H1 (cell line): ENCODE results near the gene GDPD2. TPM values are rescaled to one million over a fixed set of nuclear protein-coding genes. Genes with fewer than 3 reads are reported as not detected.

Source experiments
- CTCF ChIA-PET: fragments of 300-600 bp; sonication (Branson Sonifier 250); formaldehyde crosslinking; loops from one replicate; lab custom pipeline; 2021; ENCODE audit not compliant: partially characterized antibody; lab: Charles Lee
- POLR2A ChIA-PET: fragments of 300-600 bp; sonication (Branson Sonifier 250); formaldehyde crosslinking; loops from one replicate; lab custom pipeline; 2021; ENCODE audit warnings: inconsistent platforms; ENCODE audit not compliant: partially characterized antibody; lab: Charles Lee
- DNase-seq, 2 experiments: peaks; one replicate each; pipeline versions ENCODE4 v3.0.0 to v3.0.0-alpha.2; 2010 to 2022; ENCODE audit warnings: low spot score in 2 of 2, low read depth in 1 of 2, mixed read lengths in 1 of 2
- FAIRE-seq: peaks from 2 replicates; lab custom pipeline; 2011; peaks lifted over from hg19 to GRCh38; lab: Jason Lieb, UNC
- H2AFZ ChIP-seq: 2 replicates; pipeline ENCODE4 v1.8.1; 2012; ENCODE audit warnings: low read length, inconsistent platforms
- H2AK5ac ChIP-seq: 2 replicates; pipeline ENCODE4 v1.6.1; 2013; ENCODE audit warnings: low read depth, low read length
- H2BK120ac ChIP-seq: replicated peaks from 2 replicates; pipeline ENCODE3; 2013; ENCODE audit warnings: low read depth, low read length, inconsistent platforms
- H2BK12ac ChIP-seq: 2 replicates; pipeline ENCODE4 v1.6.1; 2013; ENCODE audit warnings: low read depth, low read length
- H2BK15ac ChIP-seq: 2 replicates; pipeline ENCODE4 v1.6.1; 2013; ENCODE audit warnings: low read length
- H2BK20ac ChIP-seq: 2 replicates; pipeline ENCODE4 v1.6.1; 2013; ENCODE audit warnings: low read length
- H2BK5ac ChIP-seq: 2 replicates; pipeline ENCODE4 v1.6.1; 2013; ENCODE audit warnings: low read depth, low read length
- H3K14ac ChIP-seq: 2 replicates; pipeline ENCODE4 v1.6.1; 2013; ENCODE audit warnings: inconsistent platforms; ENCODE audit not compliant: insufficient read length
- H3K18ac ChIP-seq: 2 replicates; pipeline ENCODE4 v1.6.1; 2013; ENCODE audit warnings: low read length; ENCODE audit errors: extremely low read depth
- H3K23ac ChIP-seq: 2 replicates; pipeline ENCODE4 v1.6.1; 2013; ENCODE audit warnings: inconsistent platforms; ENCODE audit not compliant: insufficient read length
- H3K23me2 ChIP-seq: 2 replicates; pipeline ENCODE4 v1.6.1; 2013; ENCODE audit warnings: low read depth, low read length
- H3K27ac ChIP-seq: 2 replicates; pipeline ENCODE4 v1.6.1; 2011; ENCODE audit warnings: low read depth, low read length, inconsistent platforms
- H3K27me3 ChIP-seq, 4 experiments: replicated peaks in 1 of 4; 1 replicate in 1 of 4; 2 replicates in 3 of 4; pipeline versions ENCODE4 v1.6.1 to v1.8.1; 2011 to 2013; ENCODE audit warnings: low read length in 3 of 4, mild to moderate bottlenecking in 3 of 4, inconsistent platforms in 2 of 4, mixed read lengths in 2 of 4, moderate library complexity in 1 of 4; ENCODE audit not compliant: control insufficient read depth in 3 of 4, insufficient read depth in 3 of 4; ENCODE audit errors: extremely low read depth in 1 of 4
- H3K36me3 ChIP-seq, 4 experiments: 2 replicates each; pipeline versions ENCODE4 v1.6.1 to v1.8.1; 2011 to 2013; ENCODE audit warnings: mild to moderate bottlenecking in 4 of 4, low read length in 3 of 4, moderate library complexity in 2 of 4, control low read depth in 1 of 4, inconsistent platforms in 1 of 4; ENCODE audit not compliant: insufficient read depth in 4 of 4, control insufficient read depth in 2 of 4
- H3K4ac ChIP-seq: replicated peaks from 2 replicates; pipeline ENCODE3; 2013; ENCODE audit warnings: low read length, low read depth, mixed read lengths, inconsistent platforms; ENCODE audit not compliant: insufficient read length
- H3K4me1 ChIP-seq, 4 experiments: replicated peaks in 1 of 4; 1 replicate in 1 of 4; 2 replicates in 3 of 4; pipeline versions ENCODE4 v1.6.1 to v1.8.1; 2011 to 2013; ENCODE audit warnings: low read length in 3 of 4, inconsistent platforms in 2 of 4, mixed read lengths in 1 of 4; ENCODE audit not compliant: insufficient read depth in 4 of 4, control insufficient read depth in 3 of 4
- H3K4me2 ChIP-seq, 2 experiments: 2 replicates each; pipeline versions ENCODE4 v1.6.1 to v1.8.1; 2011 to 2013; ENCODE audit warnings: low read depth in 2 of 2, low read length in 2 of 2, control low read depth in 1 of 2, inconsistent platforms in 1 of 2, mild to moderate bottlenecking in 1 of 2; ENCODE audit not compliant: insufficient read depth in 1 of 2
- H3K4me3 ChIP-seq, 4 experiments: fragments of 200-600, 300-600 bp in 1 of 4; sonication (generic), shearing (Covaris generic), sonication (Bioruptor Twin) in 1 of 4; 2 replicates each; pipeline versions ENCODE4 v1.5.1 to v1.8.1; 2011 to 2016; ENCODE audit warnings: low read length in 4 of 4, low read depth in 3 of 4, control low read depth in 2 of 4, inconsistent platforms in 2 of 4, mild to moderate bottlenecking in 2 of 4, mixed read lengths in 1 of 4, moderate library complexity in 1 of 4; ENCODE audit not compliant: insufficient read depth in 2 of 4; ENCODE audit errors: extremely low read depth in 1 of 4
- H3K56ac ChIP-seq: replicated peaks from 2 replicates; pipeline ENCODE3; 2013; ENCODE audit warnings: low read depth, mild to moderate bottlenecking, mixed read lengths, low read length, inconsistent platforms; ENCODE audit not compliant: insufficient read length
- H3K79me1 ChIP-seq: 2 replicates; pipeline ENCODE4 v1.6.1; 2013; ENCODE audit warnings: low read depth, low read length, control low read depth
- H3K79me2 ChIP-seq, 2 experiments: 2 replicates each; pipeline versions ENCODE4 v1.6.1 to v1.8.1; 2012 to 2013; ENCODE audit warnings: low read length in 2 of 2, mild to moderate bottlenecking in 2 of 2, inconsistent platforms in 1 of 2; ENCODE audit not compliant: insufficient read depth in 2 of 2, control insufficient read depth in 1 of 2
- H3K9ac ChIP-seq, 4 experiments: replicated peaks in 1 of 4; 1 replicate in 1 of 4; 2 replicates in 3 of 4; pipeline versions ENCODE4 v1.6.1 to v1.8.1; 2011 to 2013; ENCODE audit warnings: low read depth in 3 of 4, low read length in 3 of 4, control low read depth in 2 of 4, mild to moderate bottlenecking in 2 of 4, moderate library complexity in 2 of 4, inconsistent platforms in 1 of 4; ENCODE audit errors: extremely low read depth in 1 of 4
- H3K9me3 ChIP-seq, 2 experiments: 2 replicates each; pipeline versions ENCODE4 v1.6.1 to v1.8.1; 2012 to 2013; ENCODE audit warnings: mild to moderate bottlenecking in 2 of 2, moderate library complexity in 2 of 2, control low read depth in 1 of 2, inconsistent platforms in 1 of 2, low read depth in 1 of 2, low read length in 1 of 2, mixed read lengths in 1 of 2; ENCODE audit not compliant: insufficient read depth in 2 of 2
- H4K20me1 ChIP-seq, 2 experiments: replicated peaks in 1 of 2; 2 replicates each; pipeline versions ENCODE3 to v1.8.1; 2011 to 2013; ENCODE audit warnings: inconsistent platforms in 2 of 2, low read length in 2 of 2, mild to moderate bottlenecking in 1 of 2; ENCODE audit not compliant: insufficient read depth in 2 of 2, control insufficient read depth in 1 of 2
- H4K5ac ChIP-seq: 2 replicates; pipeline ENCODE4 v1.6.1; 2013; ENCODE audit warnings: low read length, low read depth, mixed read lengths, inconsistent platforms; ENCODE audit not compliant: insufficient read length
- H4K8ac ChIP-seq: 2 replicates; pipeline ENCODE4 v1.8.0; 2013; ENCODE audit warnings: mild to moderate bottlenecking, moderate library complexity, low read length, inconsistent platforms; ENCODE audit not compliant: insufficient read depth; ENCODE audit errors: extremely low read depth
- H4K91ac ChIP-seq: replicated peaks from 2 replicates; pipeline ENCODE3; 2013; ENCODE audit warnings: low read length, mixed read lengths, inconsistent platforms; ENCODE audit not compliant: insufficient read length
- CHD2 ChIP-seq: IDR thresholded peaks from 2 replicates; pipeline ENCODE4 v1.6.1; 2012; ENCODE audit warnings: low read length, improper control_type of control experiment
- EGR1 ChIP-seq: IDR thresholded peaks from 2 replicates; pipeline ENCODE4 v1.6.1; 2011; ENCODE audit warnings: low read depth, low read length, borderline replicate concordance
- HDAC6 ChIP-seq: IDR thresholded peaks from one replicate; pipeline ENCODE4 v1.7.1; 2012; ENCODE audit warnings: low read depth, mild to moderate bottlenecking, inconsistent platforms, low read length, moderate library complexity
- JUND ChIP-seq: IDR thresholded peaks from 2 replicates; pipeline ENCODE4 v1.6.1; 2011; ENCODE audit warnings: mild to moderate bottlenecking, improper control_type of control experiment, low read length
- RXRA ChIP-seq: IDR thresholded peaks from 2 replicates; pipeline ENCODE4 v1.6.1; 2011; ENCODE audit warnings: low read depth, mild to moderate bottlenecking, low read length, moderate library complexity; ENCODE audit not compliant: insufficient read depth
- SIRT6 ChIP-seq: IDR thresholded peaks from one replicate; pipeline ENCODE4 v1.7.1; 2012; ENCODE audit warnings: low read length, inconsistent platforms
- TAF1 ChIP-seq: IDR thresholded peaks from 2 replicates; pipeline ENCODE4 v1.6.1; 2011; ENCODE audit warnings: mild to moderate bottlenecking, low read depth, low read length
- YY1 ChIP-seq: IDR thresholded peaks from 2 replicates; pipeline ENCODE4 v1.6.1; 2011; ENCODE audit warnings: low read depth, mild to moderate bottlenecking, low read length
- WGBS, 2 experiments: shearing (Covaris generic) in 1 of 2; methylation state at CpG; one replicate each; pipeline versions ENCODE4 v1.1.6 to v1.1.7; 2013 to 2015; ENCODE audit warnings: low lambda C conversion rate in 2 of 2, mixed read lengths in 2 of 2, inconsistent platforms in 1 of 2, low coverage in 1 of 2, missing lambda C conversion rate in 1 of 2; ENCODE audit not compliant: insufficient replicate concordance in 2 of 2, insufficient coverage in 1 of 2, insufficient read length in 1 of 2; ENCODE audit errors: extremely low coverage in 1 of 2, missing lambda C conversion rate in 1 of 2; 5-methylcytosine and 5-hydroxymethylcytosine counted together
- polyA plus RNA-seq, 7 experiments: library from polyadenylated mRNA; depleted of rRNA in 3 of 7; stranded (reverse) in 5 of 7; unstranded in 2 of 7; fragments of >200 nt in 5 of 7; fragments of 200-250 nt in 2 of 7; gene quantifications; 1 replicate in 5 of 7; 2 replicates in 1 of 7; 4 replicates in 1 of 7; pipeline versions ENCODE4 v1.2.1 to v1.2.3, GENCODE V29; 2011 to 2013; ENCODE audit warnings: missing spikeins in 2 of 7, mixed read lengths in 2 of 7
- total RNA-seq: library from RNA; stranded (reverse); fragmentation: NEBNext Ultra II Directional; extraction: Animal tissue kit (Norgen Biotek cat#: 25700); gene quantifications from 2 replicates; pipeline ENCODE4 v1.2.1, GENCODE V29; 2021

The GDPD2 gene
- total and polyA plus RNA-seq, 2 of the 8 experiments (the other 6 are each of a cell fraction or from before 2014, with no cell fraction given) = 25.6 to 68.3 TPM

- H4K91ac ChIP-seq = peak overlapping the region; percentile 73
- H3K23ac ChIP-seq = no peak overlapping the region
- H2BK20ac ChIP-seq = no peak overlapping the region
- no peak overlapping the region for H2BK15ac ChIP-seq
- H2BK120ac ChIP-seq = peak overlapping the region; percentile 57
- CTCF ChIA-PET = interaction anchor here (1.0 to 3.0 kb wide), 7 partner anchors 11 to 241 kb away, joined by 3 to 43 read pairs (median 6); no protein-coding TSS in a partner anchor
- H3K23me2 ChIP-seq = peaks cover 2% of the 10 kb centered on the region; the same call in 1 of the 2 replicates
- 0 out of 2 replicates have a peak overlapping the region, but pooled peaks have one; percentile 68 for H2BK12ac ChIP-seq
- H3K4me1 ChIP-seq = peaks cover 5 to 20% (median 18%) of the 10 kb centered on the region in 4 experiments
- H3K56ac ChIP-seq = no peak overlapping the region
- no peaks in the 10 kb centered on the region for H3K27me3 ChIP-seq
- H3K18ac ChIP-seq = no peak overlapping the region; the same call in 1 of the 2 replicates
- H3K9ac ChIP-seq = peak overlapping the region in 3 of 4 experiments; percentile 8 to 65 (median 30); a peak in 3 of 7 replicates
- H3K36me3 ChIP-seq = peaks cover 5 to 45% (median 25%) of the 10 kb centered on the region in 4 experiments; a peak in 7 of 8 replicates
- no peak overlapping the region for H3K4ac ChIP-seq
- H4K8ac ChIP-seq = peak overlapping the region; percentile 51; the same call in 1 of the 2 replicates
- FAIRE-seq = peak; percentile 39
- H2AK5ac ChIP-seq = no peak overlapping the region; the same call in 1 of the 2 replicates
- no peak for DNase-seq
- no peaks in the 10 kb centered on the region for H3K79me2 ChIP-seq
- H3K27ac ChIP-seq = no peak overlapping the region; the same call in 1 of the 2 replicates
- H2BK5ac ChIP-seq = no peak overlapping the region
- H2AFZ ChIP-seq = no peak overlapping the region
- no peak overlapping the region for H4K5ac ChIP-seq
- TF ChIP-seq CHD2 (no peak), HDAC6 (no peak), RXRA (no peak), SIRT6 (no peak), YY1 (no peak), TAF1 (no peak), EGR1 (no peak), JUND (no peak)
- peak overlapping the region; percentile 61 to 75 (median 64) for H3K4me3 ChIP-seq
- no peaks in the 10 kb centered on the region for H3K9me3 ChIP-seq
- WGBS, 2 experiments = 40% methylated on average over 10 of the region's 10 CpGs; no CpG with 5 or more reads in 1 of the 2 experiments
- H3K79me1 ChIP-seq = no peaks in the 10 kb centered on the region
- no peak overlapping the region for H3K14ac ChIP-seq
- POLR2A ChIA-PET = interaction anchor here (0.7 to 4.8 kb wide), 6 partner anchors 10 to 724 kb away, joined by 3 to 52 read pairs (median 4); no protein-coding TSS in a partner anchor
- H4K20me1 ChIP-seq = no peaks in the 10 kb centered on the region
- peak overlapping the region; percentile 74 to 97 for H3K4me2 ChIP-seq
Observed at GRCh38 chrX:70423936-70424675, 992 bp downstream of the GDPD2 start.
